ENCODE results near the gene METTL16.

The METTL16 gene

DNA sequence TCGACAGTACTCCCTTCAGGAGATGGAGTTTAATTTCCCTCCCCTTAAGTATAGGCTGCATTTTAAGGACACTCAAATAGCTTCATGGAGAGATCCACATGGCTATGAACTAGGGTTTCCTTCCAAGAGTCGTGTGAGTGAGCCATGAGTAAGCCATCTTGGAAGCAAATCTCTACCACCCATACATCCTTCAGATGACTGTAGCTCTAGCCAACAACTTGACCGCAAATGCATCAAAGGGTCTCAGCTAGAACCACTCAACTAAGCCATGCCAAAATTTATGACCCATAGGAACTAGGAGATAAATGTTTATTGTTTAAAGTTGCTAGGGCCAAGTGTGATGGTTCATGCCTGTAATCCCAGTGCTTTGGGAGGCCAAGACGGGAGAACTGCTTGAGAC, 43.4 kb downstream of the METTL16 start:
- H3K27me3 ChIP-seq (ENCODE audit: insufficient read depth, low read length, poor library complexity) = no peaks in the 10 kb centered on the region
- H3K27ac ChIP-seq (ENCODE audit: low read length) = no peak overlapping the region
- H3K36me3 ChIP-seq (ENCODE audit: insufficient read depth, low read length) = peaks cover 78% of the 10 kb centered on the region

DNA sequence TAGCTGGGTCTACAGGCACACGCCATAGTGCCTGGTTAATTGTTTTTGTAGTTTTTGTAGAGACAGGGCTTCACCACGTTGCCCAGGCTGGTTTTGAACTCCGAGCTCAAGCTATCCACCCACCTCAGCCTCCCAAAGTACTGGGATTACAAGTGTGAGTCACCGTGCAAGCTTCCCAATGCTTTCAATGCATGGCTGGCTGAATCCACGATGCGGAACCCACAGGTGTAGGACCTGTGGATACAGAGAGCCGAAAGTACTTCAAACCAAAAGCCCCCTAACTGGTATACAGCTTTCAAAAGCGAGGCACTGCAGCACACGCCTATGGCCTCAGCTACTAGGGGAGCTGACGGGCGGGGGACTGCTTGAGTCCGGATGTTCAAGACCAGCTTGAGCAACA, 44.8 kb downstream of the METTL16 start:
- TF ChIP-seq, protein P1, sequence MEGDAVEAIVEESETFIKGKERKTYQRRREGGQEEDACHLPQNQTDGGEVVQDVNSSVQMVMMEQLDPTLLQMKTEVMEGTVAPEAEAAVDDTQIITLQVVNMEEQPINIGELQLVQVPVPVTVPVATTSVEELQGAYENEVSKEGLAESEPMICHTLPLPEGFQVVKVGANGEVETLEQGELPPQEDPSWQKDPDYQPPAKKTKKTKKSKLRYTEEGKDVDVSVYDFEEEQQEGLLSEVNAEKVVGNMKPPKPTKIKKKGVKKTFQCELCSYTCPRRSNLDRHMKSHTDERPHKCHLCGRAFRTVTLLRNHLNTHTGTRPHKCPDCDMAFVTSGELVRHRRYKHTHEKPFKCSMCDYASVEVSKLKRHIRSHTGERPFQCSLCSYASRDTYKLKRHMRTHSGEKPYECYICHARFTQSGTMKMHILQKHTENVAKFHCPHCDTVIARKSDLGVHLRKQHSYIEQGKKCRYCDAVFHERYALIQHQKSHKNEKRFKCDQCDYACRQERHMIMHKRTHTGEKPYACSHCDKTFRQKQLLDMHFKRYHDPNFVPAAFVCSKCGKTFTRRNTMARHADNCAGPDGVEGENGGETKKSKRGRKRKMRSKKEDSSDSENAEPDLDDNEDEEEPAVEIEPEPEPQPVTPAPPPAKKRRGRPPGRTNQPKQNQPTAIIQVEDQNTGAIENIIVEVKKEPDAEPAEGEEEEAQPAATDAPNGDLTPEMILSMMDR (IDR thresholded peaks at IDR 0.05; ENCODE audit: borderline replicate concordance, extremely low read depth, low read length, poor library complexity, severe bottlenecking) = no peak
- no peak for TF ChIP-seq EZH2 (IDR thresholded peaks at IDR 0.05; ENCODE audit: borderline replicate concordance, low read depth, low read length, severe bottlenecking)
- Histone ChIP-seq H2AFZ (ENCODE audit: low read depth, low read length) (no peak overlapping the region), H3K9me3 (ENCODE audit: insufficient read depth, low read length, severe bottlenecking) (no peaks in the 10 kb centered on the region), H4K20me1 (ENCODE audit: insufficient read depth, low read length) (no peaks in the 10 kb centered on the region), H3K4me1 (ENCODE audit: insufficient read depth, low read length) (no peaks in the 10 kb centered on the region), H3K27ac (ENCODE audit: low read length) (no peak overlapping the region), H3K79me2 (ENCODE audit: insufficient read depth, low read length) (no peaks in the 10 kb centered on the region), H3K4me3 (ENCODE audit: low read depth in 1 of 2, low read length in 2 of 2) (no peak overlapping the region), H3K27me3 (ENCODE audit: insufficient read depth, low read length, poor library complexity) (no peaks in the 10 kb centered on the region), H3K4me2 (ENCODE audit: insufficient read depth, low read length) (no peak overlapping the region), H3K9ac (ENCODE audit: low read depth, low read length) (no peak overlapping the region), H3K36me3 (ENCODE audit: insufficient read depth, low read length) (peaks cover 79% of the 10 kb centered on the region)
- DNase-seq (no peak), ATAC-seq (ENCODE audit: insufficient read depth, low read depth) (no peak)

More for the DNA sequence above, 43.4 kb downstream of the METTL16 start:
- no peaks in the 10 kb centered on the region for H3K9me3 ChIP-seq (ENCODE audit: insufficient read depth, low read length, severe bottlenecking)
- no peaks in the 10 kb centered on the region for H3K4me1 ChIP-seq (ENCODE audit: insufficient read depth, low read length)
- TF ChIP-seq, protein P1 (IDR thresholded peaks at IDR 0.05; ENCODE audit: borderline replicate concordance, extremely low read depth, low read length, poor library complexity, severe bottlenecking) = no peak
- no peak for TF ChIP-seq EZH2 (IDR thresholded peaks at IDR 0.05; ENCODE audit: borderline replicate concordance, low read depth, low read length, severe bottlenecking)
- no peaks in the 10 kb centered on the region for H4K20me1 ChIP-seq (ENCODE audit: insufficient read depth, low read length)
- no peak overlapping the region for H2AFZ ChIP-seq (ENCODE audit: low read depth, low read length)
- ATAC-seq (ENCODE audit: insufficient read depth, low read depth) (no peak), DNase-seq (no peak)
- H3K79me2 ChIP-seq (ENCODE audit: insufficient read depth, low read length) = no peaks in the 10 kb centered on the region
- no peak overlapping the region for H3K4me2 ChIP-seq (ENCODE audit: insufficient read depth, low read length)
- no peak overlapping the region for H3K9ac ChIP-seq (ENCODE audit: low read depth, low read length)
- no peak overlapping the region for H3K4me3 ChIP-seq (ENCODE audit: low read depth in 1 of 2, low read length in 2 of 2)

DNA sequence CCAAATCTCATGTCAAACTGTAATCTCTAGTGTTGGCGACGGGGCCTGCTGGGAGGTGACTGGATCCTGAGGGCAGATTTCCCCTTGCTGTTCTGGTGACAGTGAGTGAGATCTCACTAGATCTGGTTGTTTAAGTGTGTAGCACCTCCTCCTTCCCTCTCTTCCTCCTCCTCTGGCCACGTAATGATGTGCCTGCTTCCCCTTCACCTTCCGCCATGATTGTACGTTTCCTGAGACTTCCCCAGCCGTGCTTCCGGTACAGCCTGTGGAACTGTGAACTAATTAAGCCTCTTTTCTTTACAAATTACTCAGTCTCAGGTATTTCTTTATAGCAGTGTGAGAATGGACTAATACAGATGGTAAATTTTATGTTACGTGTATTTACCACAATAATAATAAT, 49.2 kb downstream of the METTL16 start:
- Histone ChIP-seq H3K9me3 (ENCODE audit: insufficient read depth, low read length, severe bottlenecking) (no peaks in the 10 kb centered on the region), H3K36me3 (ENCODE audit: insufficient read depth, low read length) (peaks cover 81% of the 10 kb centered on the region), H3K9ac (ENCODE audit: low read depth, low read length) (no peak overlapping the region), H3K4me2 (ENCODE audit: insufficient read depth, low read length) (no peak overlapping the region), H2AFZ (ENCODE audit: low read depth, low read length) (no peak overlapping the region), H3K4me3 (ENCODE audit: low read depth in 1 of 2, low read length in 2 of 2) (no peak overlapping the region), H3K4me1 (ENCODE audit: insufficient read depth, low read length) (no peaks in the 10 kb centered on the region), H4K20me1 (ENCODE audit: insufficient read depth, low read length) (no peaks in the 10 kb centered on the region), H3K27me3 (ENCODE audit: insufficient read depth, low read length, poor library complexity) (no peaks in the 10 kb centered on the region), H3K79me2 (ENCODE audit: insufficient read depth, low read length) (no peaks in the 10 kb centered on the region), H3K27ac (ENCODE audit: low read length) (no peak overlapping the region)
- ATAC-seq (ENCODE audit: insufficient read depth, low read depth) (no peak), DNase-seq (no peak)
- TF ChIP-seq, protein P1 (IDR thresholded peaks at IDR 0.05; ENCODE audit: borderline replicate concordance, extremely low read depth, low read length, poor library complexity, severe bottlenecking) = no peak
- TF ChIP-seq EZH2 (IDR thresholded peaks at IDR 0.05; ENCODE audit: borderline replicate concordance, low read depth, low read length, severe bottlenecking) = no peak

DNA sequence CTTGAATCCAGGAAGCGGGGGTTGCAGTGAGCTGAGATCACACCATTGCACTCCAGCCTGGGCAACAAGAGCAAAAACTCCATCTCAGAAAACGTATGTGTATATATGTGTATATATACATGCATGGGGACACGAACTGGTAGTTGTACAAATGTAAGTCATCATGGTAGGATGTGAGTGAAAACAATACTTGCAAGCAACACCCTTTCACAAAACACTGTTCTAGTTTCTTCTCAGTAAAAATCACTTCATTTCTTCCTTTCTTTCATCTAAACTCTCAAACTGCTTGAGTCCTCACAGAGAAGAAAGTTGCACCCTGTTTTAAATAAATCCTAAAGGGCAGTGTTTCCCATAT, 51.8 kb downstream of the METTL16 start:
- H3K27ac ChIP-seq (ENCODE audit: low read length) = no peak overlapping the region
- no peaks in the 10 kb centered on the region for H4K20me1 ChIP-seq (ENCODE audit: insufficient read depth, low read length)
- no peak for ATAC-seq (ENCODE audit: insufficient read depth, low read depth)
- H2AFZ ChIP-seq (ENCODE audit: low read depth, low read length) = no peak overlapping the region
- no peaks in the 10 kb centered on the region for H3K4me1 ChIP-seq (ENCODE audit: insufficient read depth, low read length)
- H3K9me3 ChIP-seq (ENCODE audit: insufficient read depth, low read length, severe bottlenecking) = no peaks in the 10 kb centered on the region
- H3K9ac ChIP-seq (ENCODE audit: low read depth, low read length) = no peak overlapping the region
- DNase-seq = no peak
- H3K79me2 ChIP-seq (ENCODE audit: insufficient read depth, low read length) = no peaks in the 10 kb centered on the region
- TF ChIP-seq, protein P1 (IDR thresholded peaks at IDR 0.05; ENCODE audit: borderline replicate concordance, extremely low read depth, low read length, poor library complexity, severe bottlenecking) = no peak
- TF ChIP-seq EZH2 (IDR thresholded peaks at IDR 0.05; ENCODE audit: borderline replicate concordance, low read depth, low read length, severe bottlenecking) = no peak
- no peaks in the 10 kb centered on the region for H3K27me3 ChIP-seq (ENCODE audit: insufficient read depth, low read length, poor library complexity)
- H3K4me3 ChIP-seq (ENCODE audit: low read depth in 1 of 2, low read length in 2 of 2) = no peak overlapping the region
- peaks cover 79% of the 10 kb centered on the region for H3K36me3 ChIP-seq (ENCODE audit: insufficient read depth, low read length)
- no peak overlapping the region for H3K4me2 ChIP-seq (ENCODE audit: insufficient read depth, low read length)

All from DND-41 (cell line).